NCI-H226 (cell line): ENCODE data around the gene UBR3.
A peak's percentile ranks its signal among the peaks of the same experiment; 100 is the strongest.
"Not testable (repeated sequence)": the region's sequence is repeated elsewhere in the genome, so short reads cannot be mapped to it uniquely, and the experiment has no call there.

Experiments used
- DNase-seq: peaks from one replicate; pipeline ENCODE4 v3.0.0-alpha.2; 2015

The UBR3 gene

DNA sequence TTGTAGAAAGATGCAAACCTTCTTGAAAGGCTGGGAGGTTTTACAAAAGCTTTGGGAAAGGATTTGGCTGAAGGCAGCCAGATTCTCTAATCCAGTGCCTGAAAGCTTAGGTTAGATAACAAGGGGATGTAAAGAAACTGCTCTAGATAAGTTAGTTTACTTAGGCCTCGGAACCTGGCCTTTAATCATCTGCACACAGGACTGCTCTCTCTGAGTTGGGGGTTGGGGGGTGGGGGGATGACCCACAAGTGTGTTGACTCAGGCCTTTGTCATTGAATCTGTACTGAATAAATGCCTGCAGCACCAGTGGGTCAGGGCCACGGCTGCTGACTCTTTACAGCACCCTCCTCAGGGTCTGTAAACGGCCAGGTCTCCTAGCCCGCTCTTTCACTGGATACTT lies 292.1 kb downstream of the UBR3 start:
- not testable (repeated sequence) for DNase-seq

DNA sequence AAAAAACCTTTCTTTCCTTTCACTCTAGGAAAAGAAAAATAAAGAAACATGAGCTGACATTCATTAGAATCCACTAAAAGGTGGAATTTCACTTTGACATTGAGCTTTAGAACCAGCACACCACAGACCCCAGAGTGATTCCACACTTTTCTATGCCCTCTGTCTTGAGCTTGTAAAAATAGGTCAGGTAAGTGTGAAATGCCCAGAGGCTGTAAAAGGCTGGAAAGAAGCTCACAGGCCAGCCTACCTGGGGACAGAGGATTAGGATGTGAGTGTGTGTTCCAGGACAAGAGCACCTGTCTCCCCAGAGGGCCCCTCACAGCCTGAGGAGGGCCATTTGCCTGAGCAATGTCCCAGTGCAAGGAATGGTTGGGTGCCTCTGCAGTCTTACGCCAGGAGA lies 294.4 kb downstream of the UBR3 start:
- no peak for DNase-seq

DNA sequence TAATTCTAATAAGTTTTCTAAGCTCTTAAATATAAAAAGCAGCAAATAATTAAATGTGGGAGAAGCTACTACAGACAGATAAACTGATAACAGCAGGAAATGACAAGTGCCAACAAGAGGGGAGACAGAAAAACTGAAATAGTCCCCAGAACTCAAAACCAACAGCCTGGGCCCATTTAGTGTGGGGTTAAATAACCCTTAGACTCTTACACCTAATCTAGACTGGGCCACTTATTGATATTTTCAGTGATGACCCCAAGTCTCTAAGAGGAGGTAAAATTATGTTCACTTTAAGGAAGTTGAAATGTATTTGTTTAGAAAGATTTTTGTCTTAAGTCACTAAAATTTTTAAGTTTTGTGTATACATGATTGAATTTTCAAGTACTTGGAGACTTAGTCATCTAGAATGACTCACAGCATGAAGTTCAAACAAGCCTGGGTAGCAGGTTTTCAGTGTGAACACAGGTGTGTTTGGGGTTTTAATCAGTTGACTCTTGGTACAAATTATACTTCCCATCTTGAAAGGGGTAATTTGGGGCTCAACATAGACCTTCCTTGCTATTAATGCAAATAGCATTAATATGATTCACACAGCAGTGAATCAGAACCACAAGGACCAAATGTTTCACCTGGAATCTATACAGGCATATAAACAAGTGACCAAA lies 295.8 kb downstream of the UBR3 start:
- DNase-seq, result peak; percentile 47

DNA sequence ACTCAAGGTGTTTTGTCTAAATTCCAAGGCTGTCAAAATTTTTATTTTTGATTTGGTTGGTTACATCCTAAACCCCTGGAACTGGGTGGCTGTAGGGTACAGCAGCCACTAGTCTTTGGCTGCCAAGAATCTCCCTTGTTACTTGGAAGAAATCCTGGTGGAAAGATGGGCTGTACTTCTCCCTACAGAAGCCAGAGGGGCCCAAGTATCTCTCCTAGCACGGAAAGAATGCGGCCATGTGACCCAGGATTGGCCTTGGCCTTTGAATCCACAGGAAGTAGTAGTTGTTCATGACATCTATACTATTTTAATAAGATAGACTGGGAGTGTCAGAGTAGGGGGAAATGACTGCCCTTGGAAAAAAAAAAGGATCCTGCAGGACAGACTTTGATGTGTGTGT lies 296.3 kb downstream of the UBR3 start:
- DNase-seq, result peak; percentile 72

DNA sequence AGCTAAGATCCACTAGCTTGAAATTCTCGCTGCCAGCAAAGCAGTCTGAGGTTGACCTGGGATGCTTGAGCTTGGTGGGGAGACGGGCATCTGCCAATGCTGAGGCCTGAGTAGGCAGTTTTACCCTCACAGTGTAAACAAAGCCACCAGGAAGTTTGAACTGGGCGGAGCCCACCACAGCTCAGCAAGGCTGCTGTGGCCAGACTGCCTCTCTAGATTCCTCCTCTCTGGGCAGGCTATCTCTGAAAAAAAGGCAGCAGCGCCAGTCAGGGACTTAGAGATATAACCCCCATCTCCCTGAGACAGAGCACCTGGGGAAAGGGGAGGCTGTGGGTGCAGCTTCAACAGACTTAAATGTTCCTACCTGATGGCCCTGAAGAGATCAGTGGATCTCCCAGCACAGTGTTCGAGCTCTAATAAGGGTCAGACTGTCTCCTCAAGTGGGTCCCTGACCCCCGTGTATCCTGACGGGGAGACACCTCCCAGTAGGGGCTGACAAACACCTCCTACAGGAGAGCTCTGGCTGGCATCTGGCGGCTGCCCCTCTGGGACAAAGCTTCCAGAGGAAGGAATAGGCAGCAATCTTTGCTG lies 299.0 kb downstream of the UBR3 start:
- not testable (repeated sequence) for DNase-seq
